Stimulated activated CD8-positive, alpha-beta memory T cell treated with anti-CD3 and anti-CD28 coated beads, Interleukin-12 subunit alpha, Interleukin-12 subunit beta, amount 100 ng/mL, for 24 hours (primary cell): Measurements from ENCODE around the gene SOX10.

Source experiments
- DNase-seq: peaks from one replicate; pipeline ENCODE4 v3.0.0-alpha.2; 2020; ENCODE audit errors: extremely low read depth

The SOX10 gene

GRCh38 chr22:37983860-37984791 is at the start of gene SOX10:
TSS of gene SOX10 (minus strand) at chr22:37984555. CDS start at chr22:37983784, 771 bp downstream.
- no peak for DNase-seq

- DNase-seq: no peak
Observed at GRCh38 chr22:38033522-38034277, 49.3 kb upstream of the SOX10 start.

GRCh38 chr22:38032681-38033521 is 48.5 kb upstream of the SOX10 start:
- DNase-seq: no peak

GRCh38 chr22:38031491-38031890 is 47.1 kb upstream of the SOX10 start:
- no peak for DNase-seq

GRCh38 chr22:38030311-38031133 is 46.2 kb upstream of the SOX10 start:
- no peak for DNase-seq

GRCh38 chr22:38029901-38030300 is 45.5 kb upstream of the SOX10 start:
- no peak for DNase-seq

- DNase-seq: no peak
Observed at GRCh38 chr22:38029370-38029769, 45.0 kb upstream of the SOX10 start.

GRCh38 chr22:38028344-38029130 is 44.2 kb upstream of the SOX10 start:
- no peak for DNase-seq

GRCh38 chr22:38027487-38027886 is 43.1 kb upstream of the SOX10 start:
- no peak for DNase-seq

- DNase-seq: no peak
Observed at GRCh38 chr22:38026130-38027111, 42.1 kb upstream of the SOX10 start.

GRCh38 chr22:38025514-38025913 is 41.2 kb upstream of the SOX10 start:
- no peak for DNase-seq

- no peak for DNase-seq
Observed at GRCh38 chr22:38023045-38023444, 38.7 kb upstream of the SOX10 start.

- no peak for DNase-seq
Observed at GRCh38 chr22:38021206-38021605, 36.9 kb upstream of the SOX10 start.

- DNase-seq: no peak
Observed at GRCh38 chr22:38018938-38019827, 34.8 kb upstream of the SOX10 start.

- no peak for DNase-seq
Observed at GRCh38 chr22:38017939-38018885, 33.9 kb upstream of the SOX10 start.

GRCh38 chr22:38017272-38017920 is 33.0 kb upstream of the SOX10 start:
- no peak for DNase-seq
